RKO (cell line): ENCODE results near the gene CNTNAP2.

Experiments
- DNase-seq: peaks from one replicate; pipeline ENCODE4 v3.0.0-alpha.2; 2016; ENCODE audit warnings: low spot score

The CNTNAP2 gene

DNA sequence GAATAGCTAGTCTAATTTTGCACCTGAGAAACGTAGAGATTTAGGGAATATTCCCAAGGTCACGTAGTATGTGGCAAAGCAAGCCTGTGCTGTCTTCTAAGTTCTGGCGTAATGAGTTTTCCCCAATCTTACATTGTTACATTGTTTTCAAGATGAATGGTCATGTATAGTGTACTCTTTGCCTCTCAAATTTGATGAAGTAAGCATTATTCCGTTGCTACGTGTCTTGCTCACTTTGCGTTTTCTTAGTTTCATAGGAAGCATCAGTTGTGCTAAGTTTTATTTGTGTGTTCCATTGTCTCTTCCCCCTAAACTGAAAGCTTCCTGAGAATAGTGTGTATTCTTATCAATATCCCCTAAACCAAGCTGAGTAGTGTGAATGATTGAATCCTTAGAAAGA, 1836.3 kb downstream of the CNTNAP2 start:
- no peak for DNase-seq

- DNase-seq = no peak
These were observed 1851.5 kb downstream of the CNTNAP2 start for GRCh38 chr7:147968046-147968610.

DNA sequence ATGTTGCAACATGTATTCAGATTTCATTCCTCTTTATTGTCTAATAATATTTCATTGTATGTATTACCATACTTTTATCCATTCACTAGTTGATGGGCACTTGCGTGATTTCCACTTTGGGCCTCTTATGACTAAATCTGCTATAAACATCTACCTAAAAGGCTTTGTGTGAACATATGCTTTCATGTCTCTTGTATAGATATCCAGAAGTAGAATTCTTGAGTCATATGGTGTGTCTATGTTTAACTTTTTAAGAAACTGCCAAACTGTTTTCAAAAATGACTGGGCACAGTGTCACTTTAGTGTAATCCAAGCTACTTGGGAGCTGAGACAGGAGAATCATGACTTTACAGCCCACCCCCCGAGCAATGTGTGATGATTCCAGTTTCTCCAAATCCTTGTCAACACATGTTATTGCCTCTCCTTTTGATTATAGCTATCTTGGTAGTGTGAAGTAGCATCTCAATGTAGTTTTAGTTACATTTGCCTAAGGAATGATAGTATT, 1855.1 kb downstream of the CNTNAP2 start:
- no peak for DNase-seq

GRCh38 chr7:147978201-147978600, 1861.6 kb downstream of the CNTNAP2 start:
- no peak for DNase-seq

DNA sequence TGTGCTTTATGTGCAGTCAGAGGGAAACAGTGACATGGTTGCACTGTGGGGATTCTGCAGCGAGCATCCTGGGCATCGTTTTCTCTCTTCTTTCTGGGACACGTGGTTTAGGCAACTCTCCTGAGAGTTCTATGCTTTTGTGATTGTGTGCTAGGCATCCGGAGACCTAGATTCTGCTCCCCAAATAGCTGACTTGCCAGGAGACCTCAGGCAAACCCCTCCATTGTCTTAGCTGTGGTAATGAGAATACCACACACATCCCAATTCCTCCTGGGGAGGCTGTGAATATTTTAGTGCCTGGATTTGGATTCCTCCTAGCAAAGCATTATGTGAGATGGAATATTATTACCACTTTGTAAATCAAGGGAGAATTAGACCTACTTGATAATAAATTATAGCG, 1862.0 kb downstream of the CNTNAP2 start:
- DNase-seq = no peak

DNA sequence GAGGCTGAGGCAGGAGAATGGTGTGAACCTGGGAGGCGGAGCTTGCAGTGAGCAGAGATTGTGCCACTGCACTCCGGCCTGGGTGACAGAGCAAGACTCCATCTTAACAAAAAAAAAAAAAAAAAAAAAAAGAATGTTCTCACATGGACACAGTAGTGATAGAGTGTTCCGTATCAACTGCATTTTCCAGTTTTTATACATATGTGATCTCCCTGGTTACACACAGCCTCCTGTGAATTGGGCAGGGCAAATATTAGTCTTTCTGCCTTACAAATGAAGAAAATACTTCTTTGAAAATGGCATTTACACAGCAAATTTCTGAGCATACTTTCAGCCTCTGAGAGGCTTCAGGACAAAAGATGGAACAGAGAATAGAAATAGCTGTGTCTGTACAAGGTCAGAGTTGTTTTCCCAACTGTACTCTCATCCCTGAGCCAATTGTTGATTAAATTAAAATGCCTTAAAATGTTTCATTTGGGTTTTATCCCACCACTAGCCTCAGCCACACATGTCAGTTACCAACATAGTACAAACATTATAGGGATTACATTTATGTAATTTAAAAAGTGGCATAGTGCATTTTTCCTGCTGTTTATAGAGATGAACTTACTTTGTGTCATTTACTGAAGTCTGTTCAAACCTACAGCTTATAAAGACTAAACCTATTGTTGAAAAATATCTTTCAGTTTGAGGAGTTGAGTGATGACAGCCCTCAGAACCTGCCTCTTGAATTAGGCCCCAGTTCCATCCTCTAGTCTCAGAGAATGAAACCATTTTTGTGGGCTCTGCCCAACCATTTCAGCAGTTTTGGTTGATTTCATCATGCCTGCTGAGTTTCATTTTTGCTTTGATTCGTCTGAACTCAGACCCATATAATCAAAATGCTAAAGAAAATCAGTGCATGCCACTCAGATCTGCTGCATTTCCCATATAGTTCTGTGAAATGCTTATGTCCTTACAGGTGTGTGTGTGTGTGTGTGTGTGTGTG, 1864.5 kb downstream of the CNTNAP2 start:
- no peak for DNase-seq

- no peak for DNase-seq
These were observed 1865.7 kb downstream of the CNTNAP2 start for GRCh38 chr7:147982307-147982706.

DNA sequence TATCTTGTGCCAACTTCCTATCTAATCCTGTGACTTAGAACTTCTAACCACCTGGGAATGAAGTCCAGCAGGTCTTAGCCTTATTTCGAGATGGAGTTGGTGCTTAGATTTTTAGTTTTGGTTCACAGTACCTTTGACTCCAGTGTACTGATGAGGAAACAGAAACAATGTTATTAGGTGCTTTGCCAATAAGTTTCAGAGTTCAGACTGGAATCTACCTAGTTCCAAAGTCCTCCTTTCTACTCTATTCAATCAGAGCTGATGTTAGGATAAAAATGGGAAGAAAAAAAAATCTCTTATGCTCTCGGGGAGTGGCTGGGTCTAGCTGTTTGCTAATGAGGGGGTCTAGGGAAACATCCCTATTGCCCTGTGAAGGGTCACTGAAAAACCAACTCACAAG, 1867.7 kb downstream of the CNTNAP2 start:
- no peak for DNase-seq

GRCh38 chr7:147990079-147990478, 1873.5 kb downstream of the CNTNAP2 start:
- no peak for DNase-seq

DNA sequence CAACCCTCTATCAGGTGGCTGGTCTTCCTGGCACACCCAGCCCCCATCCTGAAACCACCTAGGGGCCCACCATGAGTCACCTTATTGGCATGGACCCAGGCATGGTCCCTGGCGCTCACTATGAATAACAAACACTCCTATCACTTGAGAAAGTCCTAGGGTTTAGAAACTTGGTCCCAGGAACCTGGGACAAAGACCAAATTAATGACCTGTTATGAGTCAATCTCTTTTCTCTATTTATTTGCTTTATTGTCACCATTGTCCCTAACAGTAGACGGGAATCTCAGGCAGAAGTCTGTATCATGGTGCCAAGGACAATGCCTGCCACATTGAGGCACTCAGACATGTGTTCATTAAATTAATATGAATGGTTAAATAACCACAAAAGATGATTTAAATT, 1874.3 kb downstream of the CNTNAP2 start:
- DNase-seq = no peak

GRCh38 chr7:147992698-147993097, 1876.1 kb downstream of the CNTNAP2 start:
- no peak for DNase-seq

- DNase-seq = no peak
These were observed 1881.0 kb downstream of the CNTNAP2 start for GRCh38 chr7:147997636-147998035.

DNA sequence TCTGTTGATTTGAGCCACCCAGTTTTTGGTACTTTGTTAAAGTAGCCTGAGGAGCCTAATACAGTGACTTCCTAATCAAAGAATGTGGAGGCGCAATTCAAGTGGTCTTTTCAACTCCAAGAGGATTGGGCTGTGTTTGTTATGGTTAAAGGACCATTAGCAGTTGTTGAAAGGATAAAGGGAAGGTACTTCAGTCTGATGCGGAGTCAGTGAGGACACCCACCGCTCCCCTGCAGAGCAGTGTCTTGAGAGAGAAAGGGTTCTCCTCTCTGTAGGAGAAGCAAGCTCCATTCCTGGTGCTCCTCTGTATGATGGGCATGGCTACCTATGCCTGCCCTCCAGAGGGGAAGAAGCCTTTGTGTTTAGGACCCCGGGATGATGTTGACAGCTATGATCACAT, 1883.4 kb downstream of the CNTNAP2 start:
- DNase-seq = no peak

- no peak for DNase-seq
These were observed 1895.2 kb downstream of the CNTNAP2 start for GRCh38 chr7:148011753-148012152.

- DNase-seq = no peak
These were observed 1897.4 kb downstream of the CNTNAP2 start for GRCh38 chr7:148014001-148014400.

GRCh38 chr7:148014541-148014940, 1897.9 kb downstream of the CNTNAP2 start:
- DNase-seq = no peak

DNA sequence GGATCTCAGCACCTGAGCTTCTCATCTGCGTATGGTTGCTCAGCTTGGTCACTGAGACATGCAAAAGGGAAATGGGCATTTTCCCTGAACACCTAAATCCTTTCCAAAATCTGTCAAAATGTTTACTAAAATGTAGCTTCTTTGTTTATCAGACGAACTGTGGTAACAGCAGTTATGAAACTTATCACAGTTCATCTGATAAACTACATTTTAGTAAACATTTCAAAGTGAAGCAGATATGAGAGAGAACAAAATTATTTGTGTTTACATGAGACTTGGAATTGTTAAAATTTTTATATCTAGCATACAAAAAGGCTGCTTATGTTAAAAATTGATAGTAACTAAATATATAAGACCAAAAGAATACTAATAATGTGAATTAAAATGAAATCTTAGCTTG, 1900.5 kb downstream of the CNTNAP2 start:
- DNase-seq = no peak

DNA sequence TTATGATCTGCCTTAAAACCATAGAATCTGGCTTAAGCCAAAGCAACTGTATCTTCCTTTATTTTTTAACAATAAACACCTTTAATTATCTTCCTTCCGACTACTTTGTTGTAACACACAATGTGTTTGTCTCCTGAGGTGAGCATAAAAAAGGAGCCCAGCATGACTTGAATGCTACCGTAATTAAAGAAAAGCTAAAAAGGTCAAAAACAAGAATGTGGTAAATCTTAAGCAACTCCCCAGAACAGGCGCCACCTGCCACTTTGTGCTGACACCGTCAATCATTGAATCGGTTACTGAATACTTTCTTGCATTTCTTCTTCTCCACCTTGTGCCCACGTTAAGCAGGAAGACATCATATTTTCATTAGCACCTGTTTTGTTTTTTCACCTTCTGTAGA, 1904.1 kb downstream of the CNTNAP2 start:
- no peak for DNase-seq

DNA sequence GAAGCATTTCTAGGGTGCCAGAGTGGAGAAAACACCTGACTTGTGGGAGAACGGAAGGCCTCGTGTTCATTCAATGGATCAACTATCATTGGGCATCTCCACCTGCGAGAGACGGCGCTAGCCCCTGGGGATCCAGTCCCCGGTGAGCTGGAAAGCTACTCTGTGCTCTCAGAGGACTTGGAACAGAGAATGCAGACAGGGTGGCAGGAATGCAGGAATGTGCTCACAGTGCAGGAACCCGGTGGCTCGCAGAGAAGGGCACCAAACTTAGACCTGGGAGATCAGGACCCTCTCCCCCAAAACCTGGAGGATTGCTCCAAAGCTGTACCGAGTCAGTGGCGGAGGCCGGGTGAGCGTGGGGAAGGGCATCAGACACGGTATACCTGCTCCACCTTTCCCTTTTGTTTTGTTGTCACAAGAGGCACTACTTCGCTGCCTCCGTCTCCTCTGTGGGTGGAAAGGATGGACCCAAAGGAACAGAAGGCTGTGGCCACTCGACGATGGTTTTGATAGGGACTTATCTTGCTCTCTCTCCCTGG, 1905.0 kb downstream of the CNTNAP2 start:
- DNase-seq = no peak

- no peak for DNase-seq
These were observed 1906.2 kb downstream of the CNTNAP2 start for GRCh38 chr7:148022832-148023231.

- no peak for DNase-seq
These were observed 1910.1 kb downstream of the CNTNAP2 start for GRCh38 chr7:148026713-148027112.

GRCh38 chr7:148028165-148028564, 1911.6 kb downstream of the CNTNAP2 start:
- no peak for DNase-seq

GRCh38 chr7:148031019-148031418, 1914.4 kb downstream of the CNTNAP2 start:
- DNase-seq = no peak
